ENCODE results near the gene ADNP2. TPM values are rescaled to one million over a fixed set of nuclear protein-coding genes. Genes with fewer than 3 reads are reported as not detected.

ADNP2 gene
- total RNA-seq, 1 donor from 2014 or later: 15.2 TPM

- no peak for DNase-seq (ENCODE audit: low spot score)
- Mint-ChIP-seq H3K4me1 (ENCODE audit: low read depth) (peaks cover 33% of the 10 kb centered on the region), H3K27me3 (ENCODE audit: low read depth) (no peaks in the 10 kb centered on the region), H3K9me3 (ENCODE audit: low read depth) (no peaks in the 10 kb centered on the region), H3K4me3 (ENCODE audit: unreplicated experiment) (no peak overlapping the region), H3K27ac (ENCODE audit: unreplicated experiment) (no peak overlapping the region), H3K36me3 (ENCODE audit: low read depth) (peaks cover 3% of the 10 kb centered on the region)
- no peak for TF ChIP-seq CTCF (IDR thresholded peaks at IDR 0.05)
These were observed 70.9 kb downstream of the ADNP2 start for GRCh38 chr18:80179857-80180558.

- Mint-ChIP-seq H3K9me3 (ENCODE audit: low read depth) (no peaks in the 10 kb centered on the region), H3K36me3 (ENCODE audit: low read depth) (peaks cover 3% of the 10 kb centered on the region), H3K27ac (ENCODE audit: unreplicated experiment) (no peak overlapping the region), H3K4me3 (ENCODE audit: unreplicated experiment) (no peak overlapping the region), H3K4me1 (ENCODE audit: low read depth) (peaks cover 25% of the 10 kb centered on the region), H3K27me3 (ENCODE audit: low read depth) (no peaks in the 10 kb centered on the region)
- peak; percentile 94 for DNase-seq (ENCODE audit: low spot score)
- no peak for TF ChIP-seq CTCF (IDR thresholded peaks at IDR 0.05)
These were observed 71.9 kb downstream of the ADNP2 start for GRCh38 chr18:80180778-80181564.

GRCh38 chr18:80181642-80182461 is 72.8 kb downstream of the ADNP2 start:
- no peak overlapping the region for H3K27ac Mint-ChIP-seq (ENCODE audit: unreplicated experiment)
- peaks cover 16% of the 10 kb centered on the region for H3K4me1 Mint-ChIP-seq (ENCODE audit: low read depth)
- peaks cover 3% of the 10 kb centered on the region for H3K36me3 Mint-ChIP-seq (ENCODE audit: low read depth)
- peak; percentile 63 for DNase-seq (ENCODE audit: low spot score)
- H3K9me3 Mint-ChIP-seq (ENCODE audit: low read depth): no peaks in the 10 kb centered on the region
- TF ChIP-seq CTCF (IDR thresholded peaks at IDR 0.05): no peak
- H3K27me3 Mint-ChIP-seq (ENCODE audit: low read depth): no peaks in the 10 kb centered on the region
- H3K4me3 Mint-ChIP-seq (ENCODE audit: unreplicated experiment): no peak overlapping the region

GRCh38 chr18:80182855-80183254 is 73.8 kb downstream of the ADNP2 start:
- H3K9me3 Mint-ChIP-seq (ENCODE audit: low read depth): no peaks in the 10 kb centered on the region
- no peak for DNase-seq (ENCODE audit: low spot score)
- H3K4me3 Mint-ChIP-seq (ENCODE audit: unreplicated experiment): no peak overlapping the region
- H3K36me3 Mint-ChIP-seq (ENCODE audit: low read depth): peaks cover 3% of the 10 kb centered on the region
- TF ChIP-seq CTCF (IDR thresholded peaks at IDR 0.05): no peak
- H3K27ac Mint-ChIP-seq (ENCODE audit: unreplicated experiment): peak overlapping the region; percentile 80
- H3K4me1 Mint-ChIP-seq (ENCODE audit: low read depth): peaks cover 16% of the 10 kb centered on the region
- H3K27me3 Mint-ChIP-seq (ENCODE audit: low read depth): no peaks in the 10 kb centered on the region
